BLaER1 treated with 17β-estradiol and CSF1 and Interleukin-3, amounts not matched to agents 10 nM and 100 nM (cell line): ENCODE results near the gene RGS8.

Experiments
- H3K27ac ChIP-seq, 11 experiments: shearing (Covaris generic); formaldehyde crosslinking; 2 replicates each; pipeline ENCODE4 v1.8.1; 2022
- H3K27me3 ChIP-seq, 11 experiments: shearing (Covaris generic); formaldehyde crosslinking; 2 replicates each; pipeline ENCODE4 v1.8.1; 2022
- H3K36me3 ChIP-seq, 11 experiments: shearing (Covaris generic); formaldehyde crosslinking; 2 replicates each; pipeline ENCODE4 v1.8.1; 2022
- H3K4me1 ChIP-seq, 10 experiments: shearing (Covaris generic); formaldehyde crosslinking; 2 replicates each; pipeline ENCODE4 v1.8.1; 2022
- H3K4me2 ChIP-seq, 11 experiments: shearing (Covaris generic); formaldehyde crosslinking; 2 replicates each; pipeline ENCODE4 v1.8.1; 2022
- H3K4me3 ChIP-seq, 10 experiments: shearing (Covaris generic); formaldehyde crosslinking; 2 replicates each; pipeline ENCODE4 v1.8.1; 2022
- H3K9ac ChIP-seq, 11 experiments: shearing (Covaris generic); formaldehyde crosslinking; 2 replicates each; pipeline ENCODE4 v1.8.1; 2022
- H3K9me3 ChIP-seq, 11 experiments: shearing (Covaris generic); formaldehyde crosslinking; replicated peaks in 1 of 11; 2 replicates each; pipeline ENCODE4 v1.8.1; 2022
- H4K20me1 ChIP-seq, 11 experiments: shearing (Covaris generic); formaldehyde crosslinking; 2 replicates each; pipeline ENCODE4 v1.8.1; 2022
- Cebpa-rat ChIP-seq, 11 experiments: shearing (Covaris generic); IDR thresholded peaks; 2 replicates each; pipeline ENCODE4 v1.8.1; 2022

The RGS8 gene

GRCh38 chr1:182719553-182719952, 35.2 kb upstream of the RGS8 start:
- peaks cover 8 to 15% (median 12%) of the 10 kb centered on the region in 10 experiments; a peak in 19 of 20 replicates for H3K4me1 ChIP-seq
- H3K27ac ChIP-seq, result no peak overlapping the region
- H3K9ac ChIP-seq, result no peak overlapping the region
- H3K4me3 ChIP-seq, result no peak overlapping the region
- H3K4me2 ChIP-seq, result no peak overlapping the region
- H3K9me3 ChIP-seq, result no peaks in the 10 kb centered on the region
- no peaks in the 10 kb centered on the region for H4K20me1 ChIP-seq
- no peak for TF ChIP-seq Cebpa-rat (IDR thresholded peaks at IDR 0.05)
- H3K27me3 ChIP-seq, result no peaks in the 10 kb centered on the region
- H3K36me3 ChIP-seq, result no peaks in the 10 kb centered on the region

- TF ChIP-seq Cebpa-rat (IDR thresholded peaks at IDR 0.05), result no peak
- H3K4me1 ChIP-seq, result peaks cover 8 to 15% (median 12%) of the 10 kb centered on the region in 10 experiments; a peak in 19 of 20 replicates
- no peaks in the 10 kb centered on the region for H3K9me3 ChIP-seq
- 0 out of 22 replicates have a peak overlapping the region, but pooled peaks of 2 of the 11 experiments have one; percentile 1 for H3K4me2 ChIP-seq
- no peaks in the 10 kb centered on the region for H3K36me3 ChIP-seq
- no peaks in the 10 kb centered on the region for H3K27me3 ChIP-seq
- H3K27ac ChIP-seq, result no peak overlapping the region
- H3K9ac ChIP-seq, result no peak overlapping the region
- no peak overlapping the region for H3K4me3 ChIP-seq
- no peaks in the 10 kb centered on the region for H4K20me1 ChIP-seq
Observed at GRCh38 chr1:182718311-182718710, 33.9 kb upstream of the RGS8 start.

GRCh38 chr1:182716740-182717720, 32.6 kb upstream of the RGS8 start:
- Histone ChIP-seq H4K20me1 (no peaks in the 10 kb centered on the region), H3K4me1 (peaks cover 8 to 15% (median 12%) of the 10 kb centered on the region in 10 experiments; a peak in 19 of 20 replicates), H3K36me3 (no peaks in the 10 kb centered on the region), H3K27me3 (no peaks in the 10 kb centered on the region), H3K9ac (no peak overlapping the region), H3K4me3 (no peak overlapping the region), H3K9me3 (no peaks in the 10 kb centered on the region), H3K27ac (no peak overlapping the region), H3K4me2 (peak overlapping the region; percentile 6 to 67 (median 43); a peak in 19 of 22 replicates)
- no peak for TF ChIP-seq Cebpa-rat (IDR thresholded peaks at IDR 0.05)

DNA sequence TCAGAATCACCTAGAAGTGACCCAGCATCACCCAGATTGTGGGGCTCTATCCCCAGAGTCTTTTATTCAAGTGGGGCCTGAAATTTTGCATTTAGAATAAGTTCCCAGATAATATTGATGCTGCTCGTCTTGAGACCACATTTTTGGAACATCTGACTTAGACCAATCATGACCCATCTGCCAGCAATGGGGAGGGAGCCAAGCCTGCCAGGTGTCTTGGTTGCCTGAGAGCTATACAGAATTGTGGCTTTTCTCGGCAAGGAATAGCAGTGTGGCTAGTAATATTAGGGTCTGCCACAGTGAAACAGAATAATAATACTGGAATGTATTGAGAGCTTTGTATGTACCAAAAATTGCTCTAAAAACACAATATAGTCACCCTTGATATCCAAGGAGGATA, 31.1 kb upstream of the RGS8 start:
- Histone ChIP-seq H4K20me1 (no peaks in the 10 kb centered on the region), H3K27ac (no peak overlapping the region), H3K4me1 (peaks cover 8 to 15% (median 12%) of the 10 kb centered on the region in 10 experiments; a peak in 19 of 20 replicates), H3K27me3 (no peaks in the 10 kb centered on the region), H3K4me2 (no peak overlapping the region), H3K4me3 (no peak overlapping the region), H3K9ac (no peak overlapping the region), H3K36me3 (no peaks in the 10 kb centered on the region), H3K9me3 (no peaks in the 10 kb centered on the region)
- no peak for TF ChIP-seq Cebpa-rat (IDR thresholded peaks at IDR 0.05)

DNA sequence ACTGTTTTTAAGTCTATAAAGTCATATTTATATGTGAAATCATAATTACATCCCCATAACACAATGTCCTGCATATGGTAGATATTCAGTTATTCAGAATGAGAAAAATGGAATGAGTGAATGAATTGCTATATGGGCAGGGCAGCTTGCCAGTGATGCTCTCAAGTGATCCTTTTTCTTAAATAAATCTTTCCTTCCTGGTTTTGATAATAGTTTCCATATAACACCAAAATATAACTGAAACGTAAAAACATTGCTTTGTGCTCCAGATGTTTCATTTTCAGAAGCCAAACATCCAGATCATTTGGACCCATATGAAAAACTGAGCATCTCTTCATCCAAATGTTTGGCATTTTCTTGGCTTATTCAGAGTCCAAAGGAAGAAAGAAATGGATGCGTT, 30.2 kb upstream of the RGS8 start:
- no peak for TF ChIP-seq Cebpa-rat (IDR thresholded peaks at IDR 0.05)

DNA sequence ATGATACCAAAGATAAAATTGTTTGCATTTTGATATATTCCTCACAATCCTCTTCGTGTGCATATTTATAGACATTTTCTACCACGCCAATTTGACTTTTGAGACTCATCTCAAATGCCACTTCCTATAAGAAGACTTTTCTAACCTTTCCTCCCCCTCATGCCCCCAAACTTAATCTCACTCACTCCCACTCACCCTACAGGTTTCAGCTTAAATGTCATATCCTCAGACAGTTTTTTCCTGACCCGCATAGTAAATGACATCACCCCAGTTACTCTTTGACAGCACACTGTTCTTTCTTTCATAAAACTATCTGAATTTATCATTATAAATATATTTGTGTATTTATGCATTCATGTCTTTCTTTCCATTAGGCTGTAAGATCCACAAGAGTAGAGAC, 29.6 kb upstream of the RGS8 start:
- Histone ChIP-seq H3K4me2 (no peak overlapping the region), H4K20me1 (no peaks in the 10 kb centered on the region), H3K27ac (no peak overlapping the region), H3K4me1 (peaks cover 8 to 15% (median 12%) of the 10 kb centered on the region in 10 experiments; a peak in 19 of 20 replicates), H3K9me3 (no peaks in the 10 kb centered on the region), H3K36me3 (no peaks in the 10 kb centered on the region), H3K27me3 (no peaks in the 10 kb centered on the region), H3K4me3 (no peak overlapping the region), H3K9ac (no peak overlapping the region)
- no peak for TF ChIP-seq Cebpa-rat (IDR thresholded peaks at IDR 0.05)

More for the DNA sequence above, 30.2 kb upstream of the RGS8 start:
- no peak overlapping the region for H3K4me3 ChIP-seq
- H3K27ac ChIP-seq, result no peak overlapping the region
- no peak overlapping the region for H3K4me2 ChIP-seq
- no peaks in the 10 kb centered on the region for H4K20me1 ChIP-seq
- H3K9ac ChIP-seq, result no peak overlapping the region
- H3K27me3 ChIP-seq, result no peaks in the 10 kb centered on the region
- no peaks in the 10 kb centered on the region for H3K9me3 ChIP-seq
- H3K36me3 ChIP-seq, result no peaks in the 10 kb centered on the region
- H3K4me1 ChIP-seq, result peaks cover 8 to 15% (median 12%) of the 10 kb centered on the region in 10 experiments; a peak in 19 of 20 replicates

DNA sequence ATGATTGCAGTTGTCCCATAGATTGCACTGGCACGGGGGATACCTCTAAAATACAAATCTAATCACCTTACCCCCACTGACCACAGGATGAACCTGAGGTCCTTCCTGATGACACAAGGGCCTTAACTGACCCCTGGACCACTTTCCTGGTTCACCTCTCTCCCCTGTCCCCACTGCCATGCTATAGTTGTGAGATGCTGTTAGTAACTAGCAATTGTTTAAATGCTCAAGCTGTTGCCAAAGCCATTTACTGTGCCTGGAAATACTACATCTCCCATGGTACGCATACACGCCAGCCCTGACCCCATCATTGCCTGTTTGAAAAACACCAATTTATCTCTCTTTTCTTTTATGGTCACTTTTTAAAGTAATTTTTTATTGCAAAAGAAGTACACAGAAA, 29.1 kb upstream of the RGS8 start:
- Histone ChIP-seq H3K9me3 (no peaks in the 10 kb centered on the region), H3K36me3 (no peaks in the 10 kb centered on the region), H3K27ac (no peak overlapping the region), H4K20me1 (no peaks in the 10 kb centered on the region), H3K9ac (no peak overlapping the region), H3K4me3 (no peak overlapping the region), H3K27me3 (no peaks in the 10 kb centered on the region), H3K4me2 (no peak overlapping the region), H3K4me1 (peaks cover 8 to 15% (median 12%) of the 10 kb centered on the region in 10 experiments; a peak in 19 of 20 replicates)
- TF ChIP-seq Cebpa-rat (IDR thresholded peaks at IDR 0.05), result no peak

DNA sequence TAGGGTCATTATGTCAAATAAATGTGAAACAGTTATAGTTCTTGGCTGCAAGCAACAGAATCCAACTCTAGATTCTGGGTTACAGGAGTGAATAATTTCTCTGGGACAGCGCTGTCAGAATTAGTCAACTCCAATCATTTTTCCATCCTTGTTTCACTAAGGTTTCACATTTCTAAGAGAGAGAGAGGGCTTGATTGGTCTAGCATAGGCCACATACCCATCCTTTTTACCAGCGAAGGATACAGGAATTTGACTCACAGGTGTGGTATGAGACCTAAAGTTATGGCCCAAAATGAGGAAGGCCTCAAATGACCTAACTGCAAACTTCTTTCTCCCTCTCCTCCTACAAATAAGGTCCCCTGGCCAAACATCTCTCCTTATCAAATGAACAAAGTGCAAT, 25.5 kb upstream of the RGS8 start:
- TF ChIP-seq Cebpa-rat (IDR thresholded peaks at IDR 0.05), result no peak
- Histone ChIP-seq H3K36me3 (no peaks in the 10 kb centered on the region), H3K4me3 (no peak overlapping the region), H3K9ac (no peak overlapping the region), H4K20me1 (no peaks in the 10 kb centered on the region), H3K4me2 (no peak overlapping the region), H3K27ac (no peak overlapping the region), H3K9me3 (no peaks in the 10 kb centered on the region), H3K27me3 (no peaks in the 10 kb centered on the region), H3K4me1 (no peaks in the 10 kb centered on the region)

GRCh38 chr1:182709225-182709764, 24.9 kb upstream of the RGS8 start:
- H3K4me3 ChIP-seq, result no peak overlapping the region
- no peak overlapping the region for H3K4me2 ChIP-seq
- no peaks in the 10 kb centered on the region for H3K9me3 ChIP-seq
- H3K27me3 ChIP-seq, result no peaks in the 10 kb centered on the region
- no peak overlapping the region for H3K9ac ChIP-seq
- no peaks in the 10 kb centered on the region for H3K36me3 ChIP-seq
- H3K27ac ChIP-seq, result no peak overlapping the region
- no peak for TF ChIP-seq Cebpa-rat (IDR thresholded peaks at IDR 0.05)
- H4K20me1 ChIP-seq, result no peaks in the 10 kb centered on the region
- no peaks in the 10 kb centered on the region for H3K4me1 ChIP-seq
